ENCODE data around the gene IL2RA. TPM values are rescaled to one million over a fixed set of nuclear protein-coding genes. Genes with fewer than 3 reads are reported as not detected.

Gene IL2RA
- total RNA-seq = 1.5 TPM

GRCh38 chr10:6062101-6062771 is at the start of gene IL2RA:
Gene IL2RA, minus strand, starts transcription at chr10:6062367. Its CDS starts 216 bp downstream, at chr10:6062151.

GRCh38 chr10:6088721-6089333 is 26.7 kb upstream of the IL2RA start, which contains the start of gene RBM17:
Gene RBM17, plus strand, starts transcription at chr10:6089034. Its CDS starts 8,032 bp downstream, at chr10:6097066.

GRCh38 chr10:5977471-5978229 is 84.5 kb downstream of the IL2RA start, which contains the start of gene IL15RA:
Gene IL15RA, minus strand, starts transcription at chr10:5977543. Its CDS starts 51 bp downstream, at chr10:5977492.

Small RNA genes lying within 50 kb of the gene (small RNA-seq; reads per million reads assigned to genes)
- not detected for gene RF00397 (ENCODE audit: low replicate concordance)

Other genes with a start within 250 kb of the IL2RA start
- 212 TPM for gene GDI2, start 248.9 kb downstream of the IL2RA start, total RNA-seq
- gene ANKRD16, start 172.5 kb downstream of the IL2RA start, total RNA-seq = 16.5 TPM
- gene FBH1, start 172.1 kb downstream of the IL2RA start, total RNA-seq = 71.3 TPM
- 3.7 TPM for gene IL15RA, start 84.8 kb downstream of the IL2RA start, total RNA-seq
- 59.4 TPM for gene RBM17, start 26.7 kb upstream of the IL2RA start, total RNA-seq
- 90.5 TPM for gene PFKFB3, start 140.6 kb upstream of the IL2RA start, total RNA-seq